NCI-H82 treated with DMSO at 0.1 percent for 48 hours (cell line): ENCODE results near the gene PIGBOS1.
A peak's percentile ranks its signal among the peaks of the same experiment; 100 is the strongest.
"Not testable (repeated sequence)": the region's sequence is repeated elsewhere in the genome, so short reads cannot be mapped to it uniquely, and the experiment has no call there.

Experiments
- DNase-seq: peaks from one replicate; lab custom pipeline; 2025; ENCODE audit not compliant: unreplicated experiment; lab: John Stamatoyannopoulos, UW

PIGBOS1 gene

DNA sequence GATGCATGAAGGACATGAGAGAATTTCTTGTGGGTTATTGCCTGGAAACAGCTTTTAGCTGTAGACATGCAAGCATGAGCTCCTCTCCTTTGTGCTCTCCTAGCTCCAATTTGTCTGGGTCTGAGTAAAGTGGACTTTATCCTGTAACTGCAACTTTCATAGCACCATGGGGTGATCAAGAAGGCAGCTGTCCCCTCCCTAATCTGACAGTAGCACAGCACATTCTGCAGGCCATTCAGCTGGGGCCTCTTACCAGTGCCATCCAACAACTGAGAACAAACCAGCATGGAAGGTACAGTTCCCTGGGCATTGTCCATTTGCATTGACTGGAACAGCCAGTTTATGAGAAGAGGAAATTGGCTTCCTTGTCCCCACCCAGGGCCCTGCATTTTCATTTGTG, 21.6 kb downstream of the PIGBOS1 start:
- no peak for DNase-seq

DNA sequence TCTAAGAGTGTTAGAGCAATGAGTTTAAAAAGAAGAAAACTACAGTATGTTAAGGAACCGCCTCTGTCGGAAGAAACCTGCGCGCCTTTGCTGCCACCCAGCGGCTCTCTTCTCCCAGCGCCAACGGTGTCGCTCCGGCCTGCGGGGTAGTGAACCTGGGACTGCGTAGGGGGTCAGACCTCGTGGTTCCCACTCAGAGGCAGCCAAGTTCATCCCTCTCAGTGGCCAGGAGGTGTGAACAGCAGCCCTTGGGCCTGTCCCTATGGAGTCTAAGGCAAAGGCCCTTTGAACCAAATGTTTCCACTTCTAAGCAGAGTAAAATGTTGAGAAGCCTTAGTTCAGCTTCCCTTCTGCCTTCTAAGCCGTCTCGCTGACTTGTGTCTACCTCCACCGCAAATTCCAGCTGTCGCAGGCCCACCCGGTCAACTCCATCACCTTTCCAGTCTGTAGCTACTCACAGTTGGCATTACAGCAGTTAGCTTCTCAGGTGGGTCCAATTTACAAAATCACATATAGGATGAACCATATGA, 28.3 kb downstream of the PIGBOS1 start:
- peak; percentile 61 for DNase-seq

DNA sequence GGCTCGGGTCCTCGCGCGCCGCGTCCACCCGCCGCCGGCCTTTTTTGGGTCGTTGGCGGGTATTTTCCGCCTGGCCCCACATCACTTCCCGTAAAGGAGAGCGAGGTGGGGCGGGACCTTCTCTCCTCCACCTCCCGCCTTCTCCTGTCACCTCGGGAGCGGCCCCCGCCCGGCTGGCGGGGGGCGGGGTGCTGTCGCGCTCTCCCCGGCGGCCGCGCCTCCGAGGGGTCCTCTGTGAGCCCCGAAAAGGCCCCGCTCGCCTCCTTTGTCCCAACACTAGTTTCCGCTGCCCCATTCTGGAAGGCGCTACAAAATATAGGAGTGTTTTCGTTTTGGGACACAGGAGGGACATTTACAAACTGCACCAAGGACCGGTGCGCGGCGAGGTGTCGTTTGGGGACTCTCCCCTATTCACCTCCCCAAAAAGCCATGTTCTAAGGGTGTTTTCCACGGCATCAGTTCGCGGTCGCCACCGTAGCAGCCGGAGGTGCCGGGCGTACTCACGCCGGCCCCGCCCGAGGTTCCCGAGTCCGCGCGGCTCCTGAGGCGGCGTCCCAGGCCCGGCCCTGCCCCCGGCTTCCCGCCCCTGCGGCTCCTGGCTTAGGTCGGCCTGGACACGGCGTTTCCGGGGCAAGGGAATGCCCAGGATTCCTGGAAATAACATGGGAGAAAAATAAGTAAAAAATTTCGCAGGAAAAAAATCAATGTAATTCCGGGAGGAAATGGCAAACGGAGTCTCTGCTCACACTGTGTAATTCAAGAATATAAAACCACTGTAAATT, 29.0 kb downstream of the PIGBOS1 start, which contains the start of gene RAB27A:
RAB27A (minus strand) TSS at position 68 of the 782 bp plus-strand sequence. CDS start 54,879 bp downstream, outside the sequence.
- DNase-seq: peak; percentile 54

DNA sequence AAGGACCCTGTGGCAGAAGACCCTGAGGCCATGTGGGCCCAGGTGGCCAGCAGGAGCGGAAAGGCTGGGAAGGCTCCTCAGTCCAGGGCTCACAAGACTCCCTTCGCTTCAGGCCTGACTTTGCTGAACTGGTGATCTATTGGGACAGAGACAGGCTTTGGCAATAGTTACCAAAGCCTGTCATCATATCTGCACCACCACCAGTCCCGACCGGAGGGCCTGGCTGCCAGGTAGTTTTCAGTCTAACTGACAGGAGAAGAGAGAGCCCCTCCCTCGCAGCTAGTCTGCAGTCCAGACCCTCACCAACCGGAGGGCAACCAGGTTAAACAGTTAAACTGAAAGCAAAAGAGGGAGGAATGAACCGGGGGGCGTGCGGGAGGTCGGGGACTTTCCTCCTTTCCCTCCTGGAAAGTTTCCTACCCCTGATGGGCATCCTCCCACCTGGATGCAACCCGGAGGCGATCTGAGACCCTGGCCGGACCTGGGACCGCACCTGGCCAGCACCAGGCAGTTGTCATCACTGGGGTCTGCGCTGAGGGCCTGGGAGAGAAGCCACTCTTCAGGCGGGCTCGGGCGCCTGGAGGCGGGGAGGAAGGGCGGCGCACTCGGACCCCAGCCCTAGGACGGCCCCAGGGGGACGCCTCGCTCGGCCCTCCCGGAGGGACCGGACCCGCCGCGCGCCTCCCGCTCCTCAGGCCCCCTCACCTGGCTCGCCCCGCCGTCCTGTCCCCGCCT, 29.7 kb downstream of the PIGBOS1 start:
- DNase-seq: no peak

DNA sequence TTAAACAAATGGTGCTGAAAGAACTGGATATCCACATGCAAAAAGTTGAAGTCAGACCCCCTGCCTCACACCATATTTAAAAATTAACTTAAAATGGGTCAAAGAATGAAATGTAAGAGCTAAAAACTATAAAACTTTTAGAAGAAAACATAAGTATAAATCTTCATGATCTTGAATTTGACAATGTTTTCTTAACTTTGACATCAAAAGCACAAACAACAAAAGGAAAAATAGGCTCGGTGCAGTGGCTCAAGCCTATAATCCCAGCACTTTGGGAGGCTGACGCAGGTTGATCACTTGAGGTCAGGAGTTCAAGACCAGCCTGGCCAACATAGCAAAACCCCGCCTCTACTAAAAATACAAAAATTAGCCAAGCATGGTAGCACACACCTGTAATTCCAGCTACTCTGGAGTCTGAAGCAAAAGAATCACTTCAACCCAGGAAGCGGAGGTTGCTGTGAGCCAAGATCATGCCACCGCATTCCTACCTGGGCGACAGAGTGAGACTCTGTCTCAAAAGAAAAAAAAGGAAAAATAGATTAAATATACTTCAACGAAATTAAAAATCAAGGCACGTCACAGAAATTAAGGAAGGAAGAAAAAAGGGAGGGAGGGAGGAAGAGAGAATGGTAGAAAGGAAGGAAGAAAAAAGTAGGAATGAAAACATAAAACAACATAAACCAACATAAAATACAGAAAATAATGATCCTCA, 30.8 kb downstream of the PIGBOS1 start:
- DNase-seq: no peak

DNA sequence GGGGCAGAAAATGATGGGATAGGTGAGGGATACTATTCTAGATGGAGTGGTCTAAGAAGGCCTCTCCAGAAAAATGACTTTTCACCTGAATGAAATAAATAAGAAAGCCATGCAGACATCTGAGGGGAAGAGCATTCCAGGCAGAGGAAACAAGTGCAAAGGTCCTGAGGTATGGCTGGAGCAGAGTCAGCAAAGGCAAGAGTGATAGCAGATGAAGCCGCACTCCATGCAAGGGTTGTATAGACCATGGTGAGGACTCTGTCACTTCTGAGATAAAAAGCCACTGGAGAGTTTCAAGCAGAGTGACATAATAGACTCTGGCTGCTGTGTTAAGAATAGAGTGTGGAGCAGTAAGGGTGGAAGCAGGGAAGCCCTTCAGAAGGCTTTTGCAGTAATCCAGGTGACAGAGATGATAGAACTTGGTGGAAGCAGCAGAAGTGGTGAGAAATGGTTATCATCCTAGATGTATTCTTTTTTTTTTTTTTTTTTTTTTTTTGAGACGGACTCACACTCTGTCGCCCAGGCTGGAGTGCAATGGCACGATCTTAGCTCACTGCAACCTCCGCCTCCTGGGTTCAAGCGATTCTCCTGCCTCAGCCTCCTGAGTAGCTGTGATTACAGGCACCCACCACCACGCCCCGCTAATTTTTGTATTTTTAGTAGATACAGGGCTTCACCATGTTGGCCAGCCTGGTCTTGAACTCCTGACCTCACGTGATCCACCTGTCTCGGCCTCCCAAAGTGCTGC, 32.3 kb downstream of the PIGBOS1 start:
- not testable (repeated sequence) for DNase-seq

DNA sequence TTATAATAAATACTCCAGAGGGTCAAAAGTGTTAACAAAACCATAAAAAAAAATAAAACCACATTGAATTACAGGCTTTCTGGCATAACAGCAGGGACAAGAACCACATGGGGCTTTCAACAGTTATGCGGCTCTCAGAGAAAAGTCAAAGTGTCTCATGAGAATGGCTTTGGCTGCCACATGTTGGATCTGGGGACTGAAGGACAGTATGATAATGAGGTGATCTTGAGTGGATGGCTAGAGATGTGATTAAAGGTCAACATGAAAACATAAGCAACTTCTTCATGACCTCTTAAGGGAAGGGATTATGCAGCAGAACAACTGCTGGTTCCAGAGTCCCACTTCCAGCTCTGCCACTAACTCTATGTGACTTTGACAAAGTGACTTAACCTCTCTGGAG, 34.5 kb downstream of the PIGBOS1 start:
- no peak for DNase-seq

DNA sequence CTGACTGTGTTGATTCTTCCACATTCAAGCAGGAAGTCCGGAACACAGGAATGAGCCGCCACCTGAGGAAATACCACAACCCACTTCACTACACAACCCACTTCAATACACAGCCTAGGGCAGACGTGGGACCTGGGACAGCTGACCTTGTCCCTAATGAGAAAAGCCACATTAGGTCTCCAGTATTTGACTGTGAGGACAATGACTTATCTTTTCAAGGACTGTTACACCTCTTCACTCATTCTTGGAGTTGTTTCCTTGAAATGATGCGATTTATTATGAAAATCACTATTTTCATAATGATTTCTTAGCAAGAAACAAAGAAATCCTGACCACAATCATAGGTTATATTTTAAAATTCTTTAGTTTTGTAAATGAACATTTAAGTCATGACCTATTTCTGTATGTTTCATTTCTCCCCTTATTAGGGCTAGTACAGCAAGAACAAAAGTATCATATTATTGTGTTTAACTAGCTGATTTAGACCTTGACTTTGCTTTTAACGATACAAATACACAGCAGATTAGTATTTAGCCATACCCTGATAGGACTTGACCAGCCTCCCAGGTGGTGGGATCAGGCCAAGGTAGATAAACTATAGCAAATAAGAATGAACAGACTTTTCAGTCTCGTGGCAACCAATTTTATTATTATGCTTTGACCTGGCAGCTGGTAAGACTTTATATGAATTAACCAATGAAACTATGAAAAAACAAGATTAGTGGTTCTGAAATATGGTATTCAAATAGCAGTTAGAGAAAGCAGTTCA, 35.4 kb downstream of the PIGBOS1 start:
- no peak for DNase-seq

DNA sequence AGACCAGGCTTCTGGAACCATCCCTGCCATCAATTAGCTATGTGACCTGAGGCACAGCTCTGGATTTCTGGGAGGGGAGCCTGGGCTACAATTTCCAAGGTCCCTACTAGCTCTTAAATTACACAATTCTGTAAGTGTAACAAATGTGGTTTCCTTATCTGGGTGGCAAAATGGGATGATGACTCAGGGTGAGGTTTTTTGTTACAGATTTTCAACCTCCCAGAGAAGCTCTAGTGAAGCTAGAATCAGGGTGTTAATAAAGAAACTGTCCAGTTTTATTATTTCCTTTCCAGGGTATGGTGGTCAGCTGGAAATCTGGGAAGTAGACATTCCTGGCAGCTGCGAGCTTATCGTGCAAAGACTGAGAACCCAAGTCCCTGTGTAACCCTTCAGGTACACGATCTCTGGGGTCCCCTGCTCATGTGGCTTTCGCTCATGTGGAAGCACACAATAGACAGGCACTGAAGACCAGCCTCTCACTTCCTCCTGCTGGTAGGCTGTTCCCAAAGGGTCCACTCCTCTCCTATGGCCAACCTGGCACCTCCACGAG, 36.6 kb downstream of the PIGBOS1 start:
- DNase-seq: no peak

DNA sequence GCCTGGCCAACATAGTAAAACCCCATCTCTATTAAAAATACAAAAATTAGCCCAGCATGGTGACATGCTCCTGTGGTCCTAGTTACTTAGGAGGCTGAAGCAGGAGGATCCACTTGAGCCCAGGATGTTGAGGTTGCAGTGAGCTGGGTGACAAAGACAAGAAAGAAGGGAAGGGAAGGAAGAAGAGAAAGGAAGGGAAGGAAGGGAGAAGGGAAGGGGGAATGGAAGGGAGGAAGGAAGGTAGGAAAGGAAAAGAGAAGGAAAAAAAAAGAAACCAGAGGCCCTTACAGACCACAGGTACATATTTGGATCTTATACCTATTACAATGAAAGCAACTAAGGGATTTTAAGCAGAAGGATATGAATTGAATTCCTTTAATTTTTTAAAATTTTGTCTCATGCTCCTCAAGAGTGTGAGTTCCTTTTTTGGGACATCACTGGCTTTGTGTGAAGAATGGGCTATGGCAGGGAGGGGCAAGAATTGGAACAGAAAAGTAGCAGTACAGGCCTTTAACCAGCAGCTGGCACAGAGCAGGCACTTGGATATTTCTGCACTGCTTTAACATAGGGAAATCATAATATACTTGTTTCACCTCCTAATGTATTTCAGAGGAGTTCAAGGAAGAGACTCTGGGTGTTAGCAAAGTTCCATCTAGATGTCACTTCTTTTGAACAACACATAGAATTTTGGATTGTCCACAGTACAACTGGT, 37.2 kb downstream of the PIGBOS1 start:
- no peak for DNase-seq

DNA sequence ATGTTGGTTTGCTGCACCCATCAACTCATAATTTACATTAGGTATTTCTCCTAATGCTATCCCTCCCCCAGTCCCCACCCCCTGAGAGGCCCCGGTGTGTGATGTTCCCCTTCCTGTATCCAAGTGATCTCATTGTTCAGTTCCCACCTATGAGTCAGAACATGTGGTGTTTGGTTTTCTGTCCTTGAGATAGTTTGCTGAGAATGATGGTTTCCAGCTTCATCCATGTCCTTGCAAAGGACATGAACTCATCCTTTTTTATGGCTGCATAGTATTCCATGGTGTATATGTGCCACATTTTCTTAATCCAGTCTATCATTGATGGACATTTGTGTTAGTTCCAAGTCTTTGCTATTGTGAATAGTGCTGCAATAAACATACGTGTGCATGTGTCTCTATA, 38.3 kb downstream of the PIGBOS1 start:
- not testable (repeated sequence) for DNase-seq

DNA sequence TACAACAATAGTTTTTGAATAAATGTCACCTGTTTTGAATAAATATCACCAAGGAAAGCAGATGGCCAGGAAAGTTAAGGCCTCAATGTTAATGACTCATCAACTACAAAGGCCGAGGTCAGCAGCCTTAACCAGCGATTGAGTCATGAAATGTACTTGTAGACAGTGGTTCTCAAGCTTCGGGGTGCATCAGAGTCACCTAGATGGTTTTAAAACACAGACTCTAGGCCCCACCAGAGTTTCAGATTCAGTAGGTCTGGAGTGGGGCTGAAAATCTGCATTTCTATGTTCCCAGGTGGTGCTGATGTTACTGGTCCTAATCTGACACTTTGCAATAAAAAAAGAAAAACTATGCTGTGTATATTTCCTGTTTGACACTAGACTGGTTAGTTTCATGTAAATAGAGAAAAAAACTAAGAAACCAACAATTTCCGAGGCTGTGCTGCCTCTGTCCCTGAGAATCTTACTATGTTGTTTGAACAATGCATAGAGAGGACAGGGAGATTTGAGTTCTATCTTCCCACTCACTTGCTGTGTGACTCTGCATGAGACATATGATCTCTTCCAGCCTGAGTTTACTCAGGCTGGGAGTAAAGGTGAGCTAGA, 39.1 kb downstream of the PIGBOS1 start:
- DNase-seq: no peak

DNA sequence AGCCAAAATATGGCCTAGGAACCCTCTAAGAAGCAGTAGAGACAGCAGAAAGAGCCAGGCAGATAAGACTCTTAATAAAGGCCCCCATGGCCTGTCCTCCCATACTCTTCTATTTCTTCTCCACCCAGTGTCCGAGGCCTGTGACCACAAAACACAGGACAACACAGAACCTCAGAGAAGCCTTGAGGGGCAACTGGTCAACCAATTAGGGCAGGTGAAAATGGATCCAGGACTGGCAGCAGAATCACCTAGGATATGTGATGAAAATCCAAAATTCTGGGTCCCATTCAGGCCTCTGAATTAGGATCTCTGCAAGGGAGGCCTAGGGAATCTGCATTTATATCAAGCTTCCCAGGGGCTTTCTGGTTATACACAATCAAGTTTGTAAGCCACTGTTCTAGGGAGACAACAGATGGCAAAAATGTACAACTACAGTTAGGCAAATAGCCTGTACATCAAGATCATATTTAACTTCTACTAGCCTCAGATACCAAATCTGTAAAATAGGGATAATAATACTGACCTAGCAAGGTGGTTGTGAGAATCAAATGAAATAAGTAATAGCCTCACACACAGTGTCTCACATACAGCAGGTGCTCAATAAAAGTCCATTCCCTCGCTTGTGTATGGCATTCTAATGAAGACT, 39.7 kb downstream of the PIGBOS1 start:
- DNase-seq: no peak

DNA sequence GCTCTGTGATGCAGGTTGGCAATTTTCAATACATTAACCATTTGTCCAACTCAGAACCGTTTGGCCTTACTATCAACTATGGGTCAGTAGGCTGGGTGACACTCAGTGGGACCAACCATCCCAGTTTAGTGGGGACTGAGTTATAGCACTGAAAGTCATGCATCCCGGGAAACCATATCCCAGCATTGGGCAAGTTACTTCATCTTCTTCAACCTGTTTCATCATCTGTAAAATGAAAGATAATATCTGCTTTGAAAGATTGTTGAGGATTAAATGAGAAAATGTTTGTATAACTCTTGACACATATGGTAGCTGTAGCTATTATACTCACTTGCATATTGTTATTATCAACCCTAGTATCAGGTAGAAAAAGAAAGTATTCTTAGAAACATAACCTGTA, 41.2 kb downstream of the PIGBOS1 start:
- no peak for DNase-seq

DNA sequence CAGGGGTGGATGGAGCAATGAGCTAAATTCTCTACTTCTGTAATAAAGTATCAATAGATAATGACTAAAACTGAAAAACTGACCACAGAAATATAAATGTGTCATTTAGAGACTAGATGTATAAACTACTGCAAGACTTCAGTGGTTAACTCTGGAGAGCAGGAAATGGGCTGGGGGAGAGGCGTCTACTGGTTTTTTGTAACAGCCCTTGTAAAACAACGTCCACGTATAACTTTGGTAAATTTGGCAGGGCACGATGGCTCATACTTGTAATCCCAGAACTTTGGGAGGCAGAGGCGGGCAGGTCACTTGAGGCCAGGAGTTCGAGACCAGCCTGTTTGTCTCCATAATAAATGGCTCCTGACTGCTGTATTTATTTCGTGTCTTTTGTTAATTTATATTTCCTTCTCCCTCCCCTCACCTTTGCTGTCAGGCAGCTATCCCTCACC, 41.8 kb downstream of the PIGBOS1 start:
- DNase-seq: no peak

DNA sequence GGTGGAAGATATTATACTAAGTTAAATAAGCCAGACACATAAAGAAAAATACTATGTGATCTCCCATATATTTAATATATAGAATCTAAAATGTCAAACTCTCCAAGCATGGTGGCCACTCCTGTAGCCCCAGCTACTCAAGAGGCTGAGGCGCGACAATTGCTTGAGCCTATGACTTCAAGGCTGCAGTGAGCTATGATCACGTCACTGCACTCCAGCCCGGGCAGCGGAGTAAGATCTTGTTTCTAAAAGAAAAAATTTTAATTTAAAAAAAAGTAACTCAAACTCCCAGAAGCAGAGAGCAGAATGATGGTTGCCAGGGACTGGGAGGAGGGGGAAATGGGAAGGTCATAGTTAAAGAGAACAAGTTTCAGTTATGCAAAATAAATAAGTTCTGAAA, 42.6 kb downstream of the PIGBOS1 start:
- DNase-seq: no peak

DNA sequence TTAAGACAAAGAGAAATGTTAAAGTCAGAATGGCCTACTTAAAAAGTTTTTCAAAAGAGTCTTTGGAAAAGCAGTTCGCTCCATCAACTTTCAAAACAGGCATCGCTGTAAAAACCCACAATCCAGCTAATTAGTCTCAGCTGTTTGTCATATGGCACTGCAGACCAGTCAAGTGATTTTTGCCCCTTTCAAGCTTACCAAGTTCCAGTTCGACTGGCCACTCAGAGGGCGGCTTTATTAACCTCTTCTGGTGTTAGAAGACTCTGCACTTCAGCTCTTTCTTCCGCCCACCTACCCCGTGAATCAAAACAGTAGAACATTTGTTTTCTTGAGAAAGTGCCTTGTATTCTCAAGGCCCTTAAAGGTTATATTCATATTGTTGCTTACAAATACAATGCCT, 48.6 kb downstream of the PIGBOS1 start:
- DNase-seq: no peak

DNA sequence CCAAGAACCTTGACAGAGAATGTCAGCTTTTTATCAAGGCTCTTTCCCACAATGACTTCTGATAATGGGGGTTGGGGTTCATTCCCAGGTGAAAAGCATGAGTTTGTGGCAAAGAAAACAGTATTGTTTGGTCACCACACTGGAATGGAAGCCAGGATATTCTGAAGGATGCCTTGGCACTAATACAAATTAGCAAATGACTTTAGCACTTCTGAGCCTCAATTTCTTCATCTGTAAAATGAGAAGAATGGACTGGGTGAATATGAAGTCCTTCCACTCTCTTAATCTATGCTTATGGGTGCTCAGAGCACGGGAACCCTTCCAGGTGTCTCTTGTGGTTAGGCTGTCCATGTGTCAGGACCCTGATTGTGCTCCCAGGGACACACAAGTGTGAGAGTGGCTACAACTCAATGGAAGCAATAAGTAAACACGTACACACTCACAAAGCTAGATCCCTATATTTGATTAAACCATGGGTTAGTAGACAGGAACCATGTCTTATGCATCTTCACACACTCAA, 50.7 kb downstream of the PIGBOS1 start:
- DNase-seq: no peak
